Measurements from ENCODE around the gene OR4E2. TPM values are rescaled to one million over a fixed set of nuclear protein-coding genes. Genes with fewer than 3 reads are reported as not detected.

OR4E2 gene
- total RNA-seq, 1 donor from 2014 or later, result not detected

DNA sequence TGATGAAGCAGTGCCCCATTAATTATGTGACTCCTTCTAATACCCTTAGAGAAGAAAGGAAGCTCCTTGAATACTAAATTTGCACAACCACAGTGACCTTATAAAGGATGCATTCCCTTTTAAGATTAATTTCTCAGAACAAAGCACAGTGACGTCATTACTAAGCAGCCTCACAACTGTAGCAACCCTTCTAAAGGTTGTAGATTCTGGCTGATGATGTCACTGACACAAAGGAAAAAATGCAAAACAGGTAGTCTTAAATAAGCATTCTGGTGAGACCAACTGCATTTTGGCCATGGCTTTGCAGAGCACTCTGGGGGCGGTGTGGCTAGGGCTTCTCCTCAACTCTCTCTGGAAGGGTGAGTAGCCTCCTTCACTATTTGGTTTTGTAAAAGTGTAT, 58.4 kb downstream of the OR4E2 start:
- H3K4me1 ChIP-seq (ENCODE audit: control insufficient read depth in 3 of 3, insufficient read depth in 3 of 3, low read length in 3 of 3), result no peaks in the 10 kb centered on the region
- H3K9ac ChIP-seq (ENCODE audit: low read depth in 1 of 3, low read length in 3 of 3), result no peak overlapping the region
- no peaks in the 10 kb centered on the region for H3K9me3 ChIP-seq (ENCODE audit: control insufficient read depth in 3 of 3, low read length in 3 of 3)
- no peak overlapping the region for H3K27ac ChIP-seq (ENCODE audit: low read depth, low read length)
- H3K36me3 ChIP-seq (ENCODE audit: control insufficient read depth in 3 of 3, insufficient read depth in 3 of 3, low read length in 3 of 3), result no peaks in the 10 kb centered on the region
- H3K27me3 ChIP-seq (ENCODE audit: control insufficient read depth in 3 of 3, insufficient read depth in 3 of 3, low read length in 3 of 3), result no peaks in the 10 kb centered on the region
- no peak overlapping the region for H3K4me3 ChIP-seq (ENCODE audit: low read length in 3 of 3)

- Histone ChIP-seq H3K4me1 (ENCODE audit: control insufficient read depth in 3 of 3, insufficient read depth in 3 of 3, low read length in 3 of 3) (no peaks in the 10 kb centered on the region), H3K9me3 (ENCODE audit: control insufficient read depth in 3 of 3, low read length in 3 of 3) (no peaks in the 10 kb centered on the region), H3K27me3 (ENCODE audit: control insufficient read depth in 3 of 3, insufficient read depth in 3 of 3, low read length in 3 of 3) (no peaks in the 10 kb centered on the region)
Observed at GRCh38 chr14:21714318-21714929, 60.8 kb downstream of the OR4E2 start.

More at GRCh38 chr14:21714318-21714929, 60.8 kb downstream of the OR4E2 start:
- Histone ChIP-seq H3K9ac (ENCODE audit: low read depth in 1 of 3, low read length in 3 of 3) (no peak overlapping the region), H3K36me3 (ENCODE audit: control insufficient read depth in 3 of 3, insufficient read depth in 3 of 3, low read length in 3 of 3) (no peaks in the 10 kb centered on the region), H3K27ac (ENCODE audit: low read depth, low read length) (no peak overlapping the region), H3K4me3 (ENCODE audit: low read length in 3 of 3) (no peak overlapping the region)

Small RNA genes lying within 50 kb of the gene (small RNA-seq; reads per million reads assigned to genes)
- not detected for gene AC243972.3

Other genes starting within 250 kb of the OR4E2 start
- gene CHD8, start 197.7 kb upstream of the OR4E2 start, total RNA-seq, result 48.0 TPM
- gene RAB2B, start 176.9 kb upstream of the OR4E2 start, total RNA-seq, result 45.4 TPM
- gene TOX4, start 176.6 kb upstream of the OR4E2 start, total RNA-seq, result 18.8 TPM
- gene METTL3, start 142.5 kb upstream of the OR4E2 start, total RNA-seq, result 73.6 TPM
- 5.2 TPM for gene SALL2, start 127.5 kb upstream of the OR4E2 start, total RNA-seq
- gene OR10G3, start 73.8 kb upstream of the OR4E2 start, total RNA-seq, result not detected
- gene OR10G2, start 18.9 kb upstream of the OR4E2 start, total RNA-seq, result not detected
- gene OR4E1, start 20.0 kb downstream of the OR4E2 start, total RNA-seq, result not detected